Measurements from ENCODE around the gene PKHD1. TPM values are rescaled to one million over a fixed set of nuclear protein-coding genes. Genes with fewer than 3 reads are reported as not detected.

PKHD1 gene
- polyA plus RNA-seq, 4 donors: under 0.01 to 1.3 TPM; not detected in 2

DNA sequence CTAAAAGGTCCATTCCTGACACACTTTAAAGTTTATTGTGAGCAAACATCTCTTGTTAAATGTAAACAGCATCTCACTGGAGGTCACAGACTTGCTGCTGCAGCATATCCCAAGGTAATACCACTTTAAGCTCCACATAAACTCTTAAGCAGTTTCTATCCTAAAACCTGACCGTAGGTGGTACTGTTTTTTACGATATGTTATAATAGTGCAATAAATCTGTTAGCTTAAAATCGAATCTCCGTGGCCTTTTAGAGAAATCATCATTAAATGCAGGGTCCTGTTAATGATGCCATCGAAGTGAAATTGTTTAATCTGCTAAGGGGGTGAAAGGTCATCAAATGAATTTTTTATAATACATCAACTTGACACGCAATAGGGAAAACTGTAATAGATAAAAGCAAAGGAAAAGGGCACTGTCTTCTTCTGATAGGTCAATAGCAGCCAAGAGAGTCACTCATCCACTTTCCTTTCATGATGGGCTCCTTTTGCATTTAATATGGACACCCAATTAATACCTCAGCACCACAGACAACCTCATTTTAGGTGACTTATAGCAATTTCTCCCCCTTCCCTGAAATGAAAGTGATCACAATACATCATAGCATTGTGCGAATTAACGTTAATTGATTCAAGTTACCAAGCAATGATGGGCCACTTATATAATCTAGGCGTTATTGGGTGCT lies 436.1 kb downstream of the PKHD1 start:
- DNase-seq (no peak), FAIRE-seq (no peak)
- H3K27me3 ChIP-seq (ENCODE audit: control insufficient read depth in 3 of 3, insufficient read depth in 3 of 3, low read length in 3 of 3): no peaks in the 10 kb centered on the region
- 36 to 57% (median 53%) methylated on average over 9 of the region's 9 CpGs for WGBS, 3 donors
- H3K9me3 ChIP-seq (ENCODE audit: control insufficient read depth in 2 of 2, insufficient read depth in 1 of 2, low read depth in 1 of 2, low read length in 1 of 2): no peaks in the 10 kb centered on the region
- H3K36me3 ChIP-seq (ENCODE audit: control insufficient read depth in 3 of 3, insufficient read depth in 2 of 3, low read depth in 1 of 3, low read length in 3 of 3): no peaks in the 10 kb centered on the region
- no peaks in the 10 kb centered on the region for H3K4me1 ChIP-seq (ENCODE audit: control insufficient read depth in 3 of 3, insufficient read depth in 2 of 3, low read depth in 1 of 3, low read length in 2 of 3)
- H3K27ac ChIP-seq (ENCODE audit: low read depth in 1 of 3, low read length in 2 of 3): no peak overlapping the region
- H3K4me3 ChIP-seq (ENCODE audit: low read depth in 1 of 3, low read length in 3 of 3): no peak overlapping the region

DNA sequence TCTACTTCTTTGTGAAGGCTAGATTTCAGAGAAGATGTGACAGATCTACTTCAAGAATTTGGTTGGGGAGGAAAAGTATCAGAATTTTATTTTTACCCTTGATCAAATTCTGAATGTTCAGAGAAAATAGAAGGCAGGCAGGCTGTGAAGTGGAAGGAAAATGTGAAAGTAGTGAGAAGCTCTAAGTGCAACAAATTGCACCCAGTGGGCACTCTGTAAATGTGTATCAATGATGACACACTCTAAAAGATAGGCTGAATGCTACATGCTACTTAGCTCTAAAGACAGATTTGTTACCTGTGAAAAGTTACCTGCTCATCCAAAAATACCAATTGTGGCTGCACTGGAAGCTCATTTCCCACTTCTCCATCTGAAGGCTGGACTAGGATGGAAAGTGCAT lies 438.6 kb downstream of the PKHD1 start:
- H3K4me1 ChIP-seq (ENCODE audit: control insufficient read depth in 3 of 3, insufficient read depth in 2 of 3, low read depth in 1 of 3, low read length in 2 of 3): no peaks in the 10 kb centered on the region
- no peak overlapping the region for H3K4me3 ChIP-seq (ENCODE audit: low read depth in 1 of 3, low read length in 3 of 3)
- H3K9me3 ChIP-seq (ENCODE audit: control insufficient read depth in 2 of 2, insufficient read depth in 1 of 2, low read depth in 1 of 2, low read length in 1 of 2): no peaks in the 10 kb centered on the region
- DNase-seq (no peak), FAIRE-seq (no peak)
- H3K27ac ChIP-seq (ENCODE audit: low read depth in 1 of 3, low read length in 2 of 3): no peak overlapping the region
- H3K27me3 ChIP-seq (ENCODE audit: control insufficient read depth in 3 of 3, insufficient read depth in 3 of 3, low read length in 3 of 3): no peaks in the 10 kb centered on the region
- H3K36me3 ChIP-seq (ENCODE audit: control insufficient read depth in 3 of 3, insufficient read depth in 2 of 3, low read depth in 1 of 3, low read length in 3 of 3): no peaks in the 10 kb centered on the region

DNA sequence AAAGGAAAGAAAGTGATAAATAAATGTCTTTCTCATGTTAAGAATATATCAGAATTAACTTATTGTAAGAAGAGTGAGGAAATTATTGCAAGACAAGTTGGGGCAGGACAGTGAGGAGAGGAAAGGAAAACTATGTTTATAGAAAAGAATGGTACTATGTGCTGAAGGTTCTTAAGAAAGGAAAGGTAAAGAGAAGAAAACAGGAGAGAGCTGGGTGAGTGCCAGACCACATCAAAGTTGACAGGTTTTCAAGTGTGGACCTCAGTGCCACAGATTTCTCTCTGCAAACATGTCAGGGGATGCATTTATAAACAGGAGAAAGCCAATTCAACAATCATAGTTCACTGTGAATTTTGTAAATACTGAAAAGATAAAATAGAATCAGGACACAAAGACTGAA lies 439.2 kb downstream of the PKHD1 start:
- no peak overlapping the region for H3K4me3 ChIP-seq (ENCODE audit: low read depth in 1 of 3, low read length in 3 of 3)
- no peak overlapping the region for H3K27ac ChIP-seq (ENCODE audit: low read depth in 1 of 3, low read length in 2 of 3)
- no peaks in the 10 kb centered on the region for H3K27me3 ChIP-seq (ENCODE audit: control insufficient read depth in 3 of 3, insufficient read depth in 3 of 3, low read length in 3 of 3)
- H3K36me3 ChIP-seq (ENCODE audit: control insufficient read depth in 3 of 3, insufficient read depth in 2 of 3, low read depth in 1 of 3, low read length in 3 of 3): no peaks in the 10 kb centered on the region
- H3K4me1 ChIP-seq (ENCODE audit: control insufficient read depth in 3 of 3, insufficient read depth in 2 of 3, low read depth in 1 of 3, low read length in 2 of 3): no peaks in the 10 kb centered on the region
- FAIRE-seq: no peak
- no peaks in the 10 kb centered on the region for H3K9me3 ChIP-seq (ENCODE audit: control insufficient read depth in 2 of 2, insufficient read depth in 1 of 2, low read depth in 1 of 2, low read length in 1 of 2)
- DNase-seq: no peak

DNA sequence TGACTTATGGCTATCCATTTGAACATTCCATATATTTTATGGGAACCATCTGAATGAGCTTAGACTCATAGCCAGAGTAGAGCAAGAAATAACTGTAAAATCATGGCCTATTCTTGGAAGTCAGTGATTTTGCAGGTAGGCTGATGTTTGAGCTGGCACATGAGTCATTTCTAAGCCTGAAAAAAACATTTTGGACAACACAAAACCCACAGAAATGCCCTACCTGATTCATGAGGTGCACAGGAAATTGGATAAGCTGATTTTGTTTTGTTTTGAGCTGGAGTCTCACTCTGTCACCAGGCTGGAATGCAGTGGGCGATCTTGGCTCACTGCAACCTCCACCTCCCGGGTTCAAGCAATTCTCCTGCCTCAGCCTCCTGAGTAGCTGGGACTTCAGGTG lies 443.0 kb downstream of the PKHD1 start:
- Histone ChIP-seq H3K27me3 (ENCODE audit: control insufficient read depth in 3 of 3, insufficient read depth in 3 of 3, low read length in 3 of 3) (no peaks in the 10 kb centered on the region), H3K9me3 (ENCODE audit: control insufficient read depth in 2 of 2, insufficient read depth in 1 of 2, low read depth in 1 of 2, low read length in 1 of 2) (no peaks in the 10 kb centered on the region), H3K4me1 (ENCODE audit: control insufficient read depth in 3 of 3, insufficient read depth in 2 of 3, low read depth in 1 of 3, low read length in 2 of 3) (no peaks in the 10 kb centered on the region), H3K27ac (ENCODE audit: low read depth in 1 of 3, low read length in 2 of 3) (no peak overlapping the region), H3K36me3 (ENCODE audit: control insufficient read depth in 3 of 3, insufficient read depth in 2 of 3, low read depth in 1 of 3, low read length in 3 of 3) (no peaks in the 10 kb centered on the region), H3K4me3 (ENCODE audit: low read depth in 1 of 3, low read length in 3 of 3) (no peak overlapping the region)
- 84 to 89% (median 88%) methylated on average over 2 of the region's 2 CpGs for WGBS, 3 donors
- FAIRE-seq (no peak), DNase-seq (no peak)

DNA sequence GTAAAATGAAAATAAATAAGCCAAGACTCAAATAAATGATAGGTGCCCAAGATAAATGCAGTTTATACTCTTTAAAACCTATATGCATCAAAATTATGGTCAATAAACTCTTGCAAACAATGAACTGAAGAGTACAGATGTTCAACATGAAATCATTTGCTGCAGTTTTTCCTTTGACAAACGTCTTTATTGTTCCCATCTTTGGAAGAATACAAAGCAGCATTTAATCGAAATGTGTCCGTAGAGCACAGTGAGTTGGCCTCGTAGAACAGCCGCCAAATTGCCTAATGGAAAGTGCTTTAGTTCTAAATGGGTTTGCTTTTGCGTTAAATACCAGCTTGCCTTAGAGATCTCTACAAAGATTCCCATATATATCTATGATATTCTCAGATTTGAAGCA lies 447.4 kb downstream of the PKHD1 start:
- no peaks in the 10 kb centered on the region for H3K4me1 ChIP-seq (ENCODE audit: control insufficient read depth in 3 of 3, insufficient read depth in 2 of 3, low read depth in 1 of 3, low read length in 2 of 3)
- no peak overlapping the region for H3K4me3 ChIP-seq (ENCODE audit: low read depth in 1 of 3, low read length in 3 of 3)
- DNase-seq (no peak), FAIRE-seq (no peak)
- no peaks in the 10 kb centered on the region for H3K36me3 ChIP-seq (ENCODE audit: control insufficient read depth in 3 of 3, insufficient read depth in 2 of 3, low read depth in 1 of 3, low read length in 3 of 3)
- H3K27me3 ChIP-seq (ENCODE audit: control insufficient read depth in 3 of 3, insufficient read depth in 3 of 3, low read length in 3 of 3): no peaks in the 10 kb centered on the region
- H3K27ac ChIP-seq (ENCODE audit: low read depth in 1 of 3, low read length in 2 of 3): no peak overlapping the region
- 76 to 81% (median 80%) methylated on average over 6 of the region's 6 CpGs for WGBS, 3 donors
- H3K9me3 ChIP-seq (ENCODE audit: control insufficient read depth in 2 of 2, insufficient read depth in 1 of 2, low read depth in 1 of 2, low read length in 1 of 2): no peaks in the 10 kb centered on the region

DNA sequence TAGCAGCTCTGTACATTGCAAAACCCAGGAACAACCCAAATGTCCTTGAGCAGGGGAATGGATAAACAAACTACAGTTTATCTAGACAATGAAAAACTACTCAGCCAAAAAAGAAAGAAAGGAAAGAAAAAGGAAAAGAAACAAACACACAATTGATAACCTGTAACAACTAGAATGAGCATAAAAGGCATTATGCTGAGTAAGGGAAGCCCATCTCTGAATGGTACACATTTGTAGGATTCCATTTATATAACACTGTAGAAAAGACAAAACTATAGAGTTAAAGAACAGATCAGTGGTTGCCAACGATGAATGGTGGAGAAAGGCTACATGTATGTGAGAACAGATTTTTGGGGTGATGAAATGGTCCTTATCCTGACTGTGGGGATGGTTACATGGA lies 454.0 kb downstream of the PKHD1 start:
- no peak overlapping the region for H3K4me3 ChIP-seq (ENCODE audit: low read depth in 1 of 3, low read length in 3 of 3)
- H3K36me3 ChIP-seq (ENCODE audit: control insufficient read depth in 3 of 3, insufficient read depth in 2 of 3, low read depth in 1 of 3, low read length in 3 of 3): no peaks in the 10 kb centered on the region
- FAIRE-seq (no peak), DNase-seq (no peak)
- no peak overlapping the region for H3K27ac ChIP-seq (ENCODE audit: low read depth in 1 of 3, low read length in 2 of 3)
- 59 to 62% (median 61%) methylated on average over 1 of the region's 1 CpG for WGBS, 3 donors
- no peaks in the 10 kb centered on the region for H3K27me3 ChIP-seq (ENCODE audit: control insufficient read depth in 3 of 3, insufficient read depth in 3 of 3, low read length in 3 of 3)
- no peaks in the 10 kb centered on the region for H3K4me1 ChIP-seq (ENCODE audit: control insufficient read depth in 3 of 3, insufficient read depth in 2 of 3, low read depth in 1 of 3, low read length in 2 of 3)
- H3K9me3 ChIP-seq (ENCODE audit: control insufficient read depth in 2 of 2, insufficient read depth in 1 of 2, low read depth in 1 of 2, low read length in 1 of 2): no peaks in the 10 kb centered on the region

DNA sequence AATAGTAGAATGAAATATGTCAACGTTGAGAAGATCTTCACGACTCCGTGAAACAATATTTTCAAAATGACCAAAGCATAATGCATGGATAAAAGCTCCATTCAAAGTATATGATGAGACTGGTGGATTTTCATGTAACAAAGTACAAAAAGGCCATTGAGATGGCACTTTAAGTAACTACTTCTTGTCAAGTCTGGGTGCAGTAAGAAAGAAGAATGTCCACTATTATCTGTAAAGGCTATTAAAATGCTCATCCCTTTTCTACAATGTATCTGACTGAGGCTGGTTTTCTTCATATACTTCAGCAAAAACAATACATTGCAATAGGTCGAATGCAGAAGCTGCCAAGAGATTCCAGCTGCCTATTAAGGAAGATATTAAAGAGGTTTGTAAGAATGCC lies 457.4 kb downstream of the PKHD1 start:
- WGBS, 3 donors: 74 to 85% (median 81%) methylated on average over 4 of the region's 4 CpGs
- Histone ChIP-seq H3K27ac (ENCODE audit: low read depth in 1 of 3, low read length in 2 of 3) (no peak overlapping the region), H3K9me3 (ENCODE audit: control insufficient read depth in 2 of 2, insufficient read depth in 1 of 2, low read depth in 1 of 2, low read length in 1 of 2) (no peaks in the 10 kb centered on the region), H3K4me1 (ENCODE audit: control insufficient read depth in 3 of 3, insufficient read depth in 2 of 3, low read depth in 1 of 3, low read length in 2 of 3) (no peaks in the 10 kb centered on the region), H3K4me3 (ENCODE audit: low read depth in 1 of 3, low read length in 3 of 3) (no peak overlapping the region), H3K36me3 (ENCODE audit: control insufficient read depth in 3 of 3, insufficient read depth in 2 of 3, low read depth in 1 of 3, low read length in 3 of 3) (no peaks in the 10 kb centered on the region), H3K27me3 (ENCODE audit: control insufficient read depth in 3 of 3, insufficient read depth in 3 of 3, low read length in 3 of 3) (no peaks in the 10 kb centered on the region)
- FAIRE-seq: no peak
- no peak for DNase-seq

DNA sequence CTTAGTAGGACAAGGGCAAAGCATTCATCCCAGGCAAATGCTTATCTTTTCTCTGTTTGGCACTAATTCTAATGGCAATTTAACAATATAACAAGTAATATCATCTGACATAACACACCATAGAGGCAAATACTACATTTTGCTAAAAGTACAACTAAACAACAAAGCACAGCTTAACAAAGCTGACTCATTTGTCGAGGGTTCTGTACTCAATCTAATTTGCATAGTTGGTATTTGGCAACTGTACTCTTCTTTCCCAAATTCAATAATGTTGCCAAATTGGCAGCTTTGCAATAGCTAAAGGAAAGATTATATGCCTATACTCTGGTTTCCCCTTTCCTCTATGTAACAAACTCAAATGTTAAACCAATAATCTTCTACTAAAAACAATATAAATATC lies 461.0 kb downstream of the PKHD1 start:
- FAIRE-seq: no peak
- H3K9me3 ChIP-seq (ENCODE audit: control insufficient read depth in 2 of 2, insufficient read depth in 1 of 2, low read depth in 1 of 2, low read length in 1 of 2): no peaks in the 10 kb centered on the region
- H3K4me3 ChIP-seq (ENCODE audit: low read depth in 1 of 3, low read length in 3 of 3): no peak overlapping the region
- H3K27me3 ChIP-seq (ENCODE audit: control insufficient read depth in 3 of 3, insufficient read depth in 3 of 3, low read length in 3 of 3): no peaks in the 10 kb centered on the region
- 73 to 82% (median 76%) methylated on average over 1 of the region's 1 CpG for WGBS, 3 donors
- no peak overlapping the region for H3K27ac ChIP-seq (ENCODE audit: low read depth in 1 of 3, low read length in 2 of 3)
- no peak for DNase-seq
- no peaks in the 10 kb centered on the region for H3K36me3 ChIP-seq (ENCODE audit: control insufficient read depth in 3 of 3, insufficient read depth in 2 of 3, low read depth in 1 of 3, low read length in 3 of 3)
- no peaks in the 10 kb centered on the region for H3K4me1 ChIP-seq (ENCODE audit: control insufficient read depth in 3 of 3, insufficient read depth in 2 of 3, low read depth in 1 of 3, low read length in 2 of 3)

DNA sequence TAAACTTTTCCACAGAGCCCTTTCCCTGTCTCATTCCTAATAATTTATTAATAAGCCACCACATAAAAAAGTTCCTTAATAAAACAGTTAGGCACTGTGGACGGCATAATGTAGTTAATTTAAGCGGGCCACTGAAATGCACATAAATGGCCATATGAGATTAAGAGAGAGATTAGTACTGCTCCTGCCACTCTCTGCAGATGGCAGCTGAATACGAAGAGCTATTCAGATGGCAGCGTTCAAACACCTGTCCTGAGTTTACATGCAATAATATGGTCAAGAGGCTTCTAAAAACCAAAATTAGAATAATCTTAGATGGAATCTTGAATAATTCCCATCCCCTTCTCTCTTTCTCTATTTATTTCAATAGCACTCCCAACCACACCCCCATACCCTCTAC lies 461.8 kb downstream of the PKHD1 start:
- H3K27me3 ChIP-seq (ENCODE audit: control insufficient read depth in 3 of 3, insufficient read depth in 3 of 3, low read length in 3 of 3): no peaks in the 10 kb centered on the region
- WGBS, 3 donors: 90 to 93% (median 91%) methylated on average over 4 of the region's 4 CpGs
- no peak overlapping the region for H3K27ac ChIP-seq (ENCODE audit: low read depth in 1 of 3, low read length in 2 of 3)
- no peaks in the 10 kb centered on the region for H3K9me3 ChIP-seq (ENCODE audit: control insufficient read depth in 2 of 2, insufficient read depth in 1 of 2, low read depth in 1 of 2, low read length in 1 of 2)
- FAIRE-seq: no peak
- H3K4me3 ChIP-seq (ENCODE audit: low read depth in 1 of 3, low read length in 3 of 3): no peak overlapping the region
- no peak for DNase-seq
- no peaks in the 10 kb centered on the region for H3K36me3 ChIP-seq (ENCODE audit: control insufficient read depth in 3 of 3, insufficient read depth in 2 of 3, low read depth in 1 of 3, low read length in 3 of 3)
- H3K4me1 ChIP-seq (ENCODE audit: control insufficient read depth in 3 of 3, insufficient read depth in 2 of 3, low read depth in 1 of 3, low read length in 2 of 3): no peaks in the 10 kb centered on the region
